Measurements from ENCODE around the gene AFF2.

DNA sequence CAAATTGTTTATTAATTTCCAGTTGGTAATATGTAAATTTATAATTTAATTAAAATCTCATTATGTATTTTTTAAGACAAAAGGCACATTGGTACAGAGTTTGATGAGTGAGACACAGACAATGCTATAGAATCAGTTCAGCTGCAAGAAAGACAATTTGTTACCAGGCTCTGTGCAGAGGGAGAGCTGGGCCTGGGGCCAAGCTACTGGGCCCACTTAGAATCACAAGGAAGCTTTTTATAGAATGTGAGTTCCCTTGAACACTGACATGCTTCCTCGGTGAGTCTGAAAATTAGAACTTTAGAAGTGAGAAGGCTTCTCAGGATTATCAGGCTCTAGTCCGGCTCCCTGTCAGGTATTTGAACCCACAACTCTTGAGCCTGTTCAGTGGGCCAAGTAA, 129.0 kb downstream of the AFF2 start:
- TF ChIP-seq POLR2A (IDR thresholded peaks at IDR 0.05; ENCODE audit: low read depth, low read length) (no peak), TAF1 (IDR thresholded peaks at IDR 0.05; ENCODE audit: low read depth, low read length) (no peak), POLR2AphosphoS5 (IDR thresholded peaks at IDR 0.05; ENCODE audit: low read depth, low read length) (no peak)
